LNCaP clone FGC (cell line): Measurements from ENCODE around the gene MIEF2.

Experiments
- DNase-seq: peaks from one replicate; pipeline ENCODE4 v3.0.0-alpha.2; 2011; ENCODE audit warnings: low read depth
- H3K4me3 ChIP-seq: 2 replicates; pipeline ENCODE4 v1.5.1; 2011; ENCODE audit warnings: mild to moderate bottlenecking, low read depth, low read length, control low read depth
- CTCF ChIP-seq: IDR thresholded peaks from 2 replicates; pipeline ENCODE4 v1.5.1; 2012; ENCODE audit warnings: mild to moderate bottlenecking; ENCODE audit not compliant: control insufficient read depth, insufficient read depth; ENCODE audit errors: extremely low read depth

MIEF2 gene

GRCh38 chr17:18254888-18255649 lies 5.4 kb upstream of the MIEF2 start:
- no peak for DNase-seq
- TF ChIP-seq CTCF, result no peak

GRCh38 chr17:18256351-18256750 lies 4.1 kb upstream of the MIEF2 start:
- TF ChIP-seq CTCF, result no peak
- no peak for DNase-seq
- no peak overlapping the region for H3K4me3 ChIP-seq

More at GRCh38 chr17:18254888-18255649, 5.4 kb upstream of the MIEF2 start:
- no peak overlapping the region for H3K4me3 ChIP-seq

- no peak for TF ChIP-seq CTCF
- DNase-seq, result no peak
- H3K4me3 ChIP-seq, result peak overlapping the region; percentile 87
These were observed 3.7 kb upstream of the MIEF2 start for GRCh38 chr17:18256776-18257175.

GRCh38 chr17:18257268-18257981 lies 3.0 kb upstream of the MIEF2 start:
- peak overlapping the region; percentile 87 for H3K4me3 ChIP-seq
- no peak for DNase-seq
- 0 out of 2 replicates have a peak, but pooled peaks have one; percentile 11 for TF ChIP-seq CTCF

GRCh38 chr17:18257982-18258355 lies 2.5 kb upstream of the MIEF2 start:
- no peak for TF ChIP-seq CTCF
- H3K4me3 ChIP-seq, result peak overlapping the region; percentile 87
- no peak for DNase-seq

GRCh38 chr17:18258356-18259038 lies 2.0 kb upstream of the MIEF2 start, which contains the start of gene FLII:
Gene FLII, minus strand, starts transcription at chr17:18258738. Its CDS starts 48 bp downstream, at chr17:18258690.
- DNase-seq, result no peak
- no peak for TF ChIP-seq CTCF
- peak within 1 kb of the TSS; percentile 87 for H3K4me3 ChIP-seq
